ENCODE results near the gene TBC1D10B.

GRCh38 chr16:30355954-30356308 is 14.4 kb downstream of the TBC1D10B start:
- no peak for TF ChIP-seq CTCF (IDR thresholded peaks at IDR 0.05)
- no peak for TF ChIP-seq ZFX (IDR thresholded peaks at IDR 0.05; ENCODE audit: borderline replicate concordance)

Measured in 22Rv1 (cell line).